HEK293T (cell line): ENCODE measurements around the gene SUSD5.
"Not testable (repeated sequence)": the region's sequence is repeated elsewhere in the genome, so short reads cannot be mapped to it uniquely, and the experiment has no call there.

Source experiments
- CTCF ChIA-PET: fragments of 350-600 bp; formaldehyde crosslinking; extraction: SDS; loops from one replicate; lab custom pipeline; 2021; ENCODE audit warnings: antibody characterized with exemption, inconsistent platforms; lab: Yijun Ruan, JAX
- POLR2A ChIA-PET: fragments of 350-600 bp; formaldehyde crosslinking; extraction: SDS; loops from one replicate; lab custom pipeline; 2020; ENCODE audit warnings: antibody characterized with exemption, inconsistent platforms; lab: Yijun Ruan, JAX
- DNase-seq: peaks from one replicate; pipeline ENCODE4 v3.0.0; 2012; ENCODE audit warnings: mixed read lengths; ENCODE audit errors: extremely low spot score
- ARNT ChIP-seq: fragments of 450-650 bp; IDR thresholded peaks from 2 replicates; pipeline ENCODE4 v1.6.1; 2017; ENCODE audit warnings: mild to moderate bottlenecking
- BHLHE40 ChIP-seq: fragments of 450-650 bp; IDR thresholded peaks from 2 replicates; pipeline ENCODE4 v1.6.1; 2016; ENCODE audit warnings: mild to moderate bottlenecking, moderate library complexity, borderline replicate concordance
- CTBP1 ChIP-seq: fragments of 450-650 bp; IDR thresholded peaks from 2 replicates; pipeline ENCODE4 v1.6.1; 2016; ENCODE audit warnings: borderline replicate concordance
- ELF4 ChIP-seq: fragments of 450-650 bp; IDR thresholded peaks from 2 replicates; pipeline ENCODE4 v1.6.1; 2017; ENCODE audit warnings: antibody characterized with exemption
- FOXA1 ChIP-seq: fragments of 450-650 bp; IDR thresholded peaks from 2 replicates; pipeline ENCODE4 v1.6.1; 2016; ENCODE audit warnings: mild to moderate bottlenecking
- FOXK2 ChIP-seq: fragments of 450-650 bp; IDR thresholded peaks from 2 replicates; pipeline ENCODE4 v1.6.1; 2016; ENCODE audit warnings: mild to moderate bottlenecking
- FOXM1 ChIP-seq: fragments of 450-650 bp; IDR thresholded peaks from 2 replicates; pipeline ENCODE4 v1.6.1; 2017; ENCODE audit warnings: mild to moderate bottlenecking, borderline replicate concordance
- HDGF ChIP-seq: fragments of 450-650 bp; IDR thresholded peaks from 2 replicates; pipeline ENCODE4 v1.6.1; 2017; ENCODE audit warnings: antibody characterized with exemption, borderline replicate concordance
- L3MBTL2 ChIP-seq: fragments of 450-650 bp; conservative IDR thresholded peaks from 2 replicates; pipeline ENCODE4 v1.6.1; 2016; ENCODE audit warnings: mild to moderate bottlenecking
- LEF1 ChIP-seq: fragments of 450-650 bp; IDR thresholded peaks from 2 replicates; pipeline ENCODE4 v1.6.1; 2017; ENCODE audit warnings: mild to moderate bottlenecking, borderline replicate concordance
- NFRKB ChIP-seq: fragments of 450-650 bp; IDR thresholded peaks from 2 replicates; pipeline ENCODE4 v1.6.1; 2016; ENCODE audit warnings: mild to moderate bottlenecking, moderate library complexity
- SP1 ChIP-seq: fragments of 450-650 bp; IDR thresholded peaks from 2 replicates; pipeline ENCODE4 v1.6.1; 2017
- SUZ12 ChIP-seq: fragments of 450-650 bp; IDR thresholded peaks from 2 replicates; pipeline ENCODE4 v1.6.1; 2016; ENCODE audit warnings: mild to moderate bottlenecking
- TARDBP ChIP-seq: fragments of 450-650 bp; IDR thresholded peaks from 2 replicates; pipeline ENCODE4 v1.6.1; 2016
- ZNF384 ChIP-seq: fragments of 450-650 bp; IDR thresholded peaks from 2 replicates; pipeline ENCODE4 v1.6.1; 2016
- TF ChIP-seq, protein P1 (sequence below): fragments of 450-650 bp; IDR thresholded peaks from 2 replicates; pipeline ENCODE4 v1.6.1; 2016

The SUSD5 gene

DNA sequence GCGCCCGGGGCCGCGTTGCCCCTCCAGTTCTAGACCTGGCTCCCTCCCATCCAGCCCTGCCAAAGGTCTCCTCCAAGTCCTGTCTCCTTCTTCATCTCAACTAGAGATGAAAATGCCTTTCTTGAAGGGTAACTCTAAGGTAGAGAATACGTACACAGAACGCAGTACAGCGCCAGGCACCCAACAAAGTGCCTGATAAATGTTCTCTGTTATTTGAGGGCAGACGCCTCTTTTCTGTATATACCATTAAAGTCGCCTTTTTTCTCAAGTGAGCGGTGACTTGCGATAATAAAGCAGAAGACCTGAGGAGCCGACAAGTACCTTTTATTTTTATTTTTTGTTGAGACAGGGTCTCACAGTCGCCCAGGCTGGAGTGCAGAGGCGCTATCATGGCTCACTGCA lies 104.0 kb downstream of the SUSD5 start:
- no peak for DNase-seq
- CTCF ChIA-PET, result interaction anchor here (1.3 kb wide), 1 partner anchor 17 kb away, joined by 5 read pairs; no protein-coding TSS in a partner anchor
- no peak for TF ChIP-seq FOXA1
- no peak for TF ChIP-seq SUZ12
- no peak for TF ChIP-seq BHLHE40
- POLR2A ChIA-PET, result no interaction called here

DNA sequence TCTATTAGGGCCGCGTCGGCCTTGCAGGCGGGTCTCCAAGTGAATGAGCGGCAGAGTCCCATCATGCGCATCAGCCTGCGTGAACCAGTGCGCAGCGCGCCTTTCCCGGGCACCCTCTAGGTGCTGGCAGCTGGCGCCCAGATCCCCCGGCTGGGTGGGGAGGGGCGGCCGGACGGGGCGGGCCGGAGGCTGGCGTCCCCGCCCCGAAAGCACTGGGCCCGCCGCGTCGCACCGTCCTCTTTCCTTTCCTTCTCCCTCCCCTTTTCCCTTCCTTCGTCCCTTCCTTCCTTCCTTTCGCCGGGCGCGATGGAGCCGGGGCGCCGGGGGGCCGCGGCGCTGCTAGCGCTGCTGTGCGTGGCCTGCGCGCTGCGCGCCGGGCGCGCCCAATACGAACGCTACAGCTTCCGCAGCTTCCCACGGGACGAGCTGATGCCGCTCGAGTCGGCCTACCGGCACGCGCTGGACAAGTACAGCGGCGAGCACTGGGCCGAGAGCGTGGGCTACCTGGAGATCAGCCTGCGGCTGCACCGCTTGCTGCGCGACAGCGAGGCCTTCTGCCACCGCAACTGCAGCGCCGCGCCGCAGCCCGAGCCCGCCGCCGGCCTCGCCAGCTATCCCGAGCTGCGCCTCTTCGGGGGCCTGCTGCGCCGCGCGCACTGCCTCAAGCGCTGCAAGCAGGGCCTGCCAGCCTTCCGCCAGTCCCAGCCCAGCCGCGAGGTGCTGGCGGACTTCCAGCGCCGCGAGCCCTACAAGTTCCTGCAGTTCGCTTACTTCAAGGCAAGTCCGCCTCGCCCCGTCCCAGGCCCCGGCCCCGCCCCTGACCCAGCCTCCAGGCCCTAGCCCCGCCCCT lies 104.6 kb downstream of the SUSD5 start, which contains the start of gene CRTAP:
Gene CRTAP (plus strand): TSS at position 243 of the 850 bp plus-strand sequence. CDS start 64 bp downstream, at position 307.
- ChIA-PET POLR2A (interaction anchor here (0.6 to 1.4 kb wide), 3 partner anchors 14 to 19 kb away, joined by 3 to 4 read pairs (median 3); partner anchors contain the start of genes GLB1 and TMPPE), CTCF (no interaction called here)
- peak; percentile 93 for DNase-seq
- TF ChIP-seq FOXM1, result no peak
- TF ChIP-seq FOXA1, result no peak
- TF ChIP-seq ELF4, result no peak
- TF ChIP-seq HDGF, result no peak
- no peak for TF ChIP-seq BHLHE40
- no peak for TF ChIP-seq ZNF384
- TF ChIP-seq TARDBP, result no peak
- TF ChIP-seq LEF1, result no peak

DNA sequence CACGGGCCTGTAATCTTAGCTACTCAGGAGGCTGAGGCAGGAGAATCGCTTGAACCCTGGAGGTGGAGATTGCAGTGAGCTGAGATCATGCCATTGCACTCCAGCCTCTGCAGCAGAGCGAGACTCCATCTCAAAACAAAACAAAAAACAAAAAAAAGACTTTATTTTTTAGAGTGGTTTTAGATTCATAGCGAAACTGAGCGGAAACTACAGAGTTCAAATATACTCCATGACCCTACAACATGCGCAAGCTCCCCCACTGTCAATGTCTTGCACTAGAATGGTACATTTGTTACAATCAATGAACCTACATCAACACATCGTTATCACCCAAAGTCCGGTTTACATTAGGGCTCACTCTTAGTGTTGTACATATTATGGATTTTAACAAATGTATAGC lies 107.0 kb downstream of the SUSD5 start:
- no peak for TF ChIP-seq CTBP1
- TF ChIP-seq HDGF, result no peak
- no peak for TF ChIP-seq BHLHE40
- no peak for TF ChIP-seq LEF1
- TF ChIP-seq FOXA1, result no peak
- DNase-seq, result no peak
- ChIA-PET CTCF (no interaction called here), POLR2A (no interaction called here)

DNA sequence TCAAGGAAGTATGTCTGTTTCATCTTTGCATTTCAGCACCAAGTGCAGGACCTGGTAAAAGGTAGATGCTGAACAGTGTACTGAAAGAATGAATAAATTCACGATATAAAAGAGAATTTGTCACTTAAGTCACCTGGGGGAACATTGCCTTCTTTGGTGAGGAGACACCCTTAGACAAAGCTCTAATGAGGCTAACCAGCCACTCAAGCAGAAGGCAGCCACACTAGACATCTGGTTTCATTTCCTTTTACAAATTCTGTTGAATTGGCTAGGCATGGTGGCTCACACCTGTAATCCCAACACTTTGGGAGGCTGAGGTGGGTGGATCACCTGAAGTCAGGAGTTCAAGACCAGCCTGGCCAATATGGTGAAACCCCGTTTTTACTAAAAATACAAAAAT lies 111.8 kb downstream of the SUSD5 start:
- CTCF ChIA-PET, result not testable (repeated sequence)

DNA sequence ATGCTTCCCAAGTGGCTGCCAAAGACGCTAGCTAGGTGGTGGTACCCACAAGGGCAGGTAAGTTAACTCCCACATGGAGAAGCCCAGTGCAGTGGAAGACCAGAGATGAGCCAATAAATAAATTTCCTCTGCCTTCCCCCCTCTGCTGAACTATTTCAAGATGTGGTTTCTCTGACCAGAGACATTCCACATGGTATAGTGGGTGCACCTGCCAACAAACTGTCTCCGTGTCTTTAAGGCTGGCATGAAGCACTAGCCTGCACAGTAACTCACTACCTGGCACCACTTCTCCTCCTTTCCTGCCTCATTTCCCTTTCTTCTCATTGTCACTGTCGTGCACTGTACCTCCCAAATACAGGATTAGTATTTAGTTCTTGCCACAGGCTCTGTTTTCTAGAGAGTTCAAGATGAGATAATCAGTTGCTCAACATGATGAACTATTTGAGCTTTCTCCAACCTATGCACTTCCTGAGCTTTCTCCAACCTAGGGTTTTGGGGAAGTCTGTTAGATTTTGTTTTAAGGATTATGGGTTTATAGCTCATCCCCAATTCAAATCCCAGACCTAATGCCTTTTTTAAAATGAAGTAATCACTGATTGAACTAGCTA lies 113.2 kb downstream of the SUSD5 start:
- DNase-seq, result no peak
- POLR2A ChIA-PET, result interaction anchor here (1.3 kb wide), 1 partner anchor 10 kb away, joined by 4 read pairs; no protein-coding TSS in a partner anchor
- TF ChIP-seq, protein P1, sequence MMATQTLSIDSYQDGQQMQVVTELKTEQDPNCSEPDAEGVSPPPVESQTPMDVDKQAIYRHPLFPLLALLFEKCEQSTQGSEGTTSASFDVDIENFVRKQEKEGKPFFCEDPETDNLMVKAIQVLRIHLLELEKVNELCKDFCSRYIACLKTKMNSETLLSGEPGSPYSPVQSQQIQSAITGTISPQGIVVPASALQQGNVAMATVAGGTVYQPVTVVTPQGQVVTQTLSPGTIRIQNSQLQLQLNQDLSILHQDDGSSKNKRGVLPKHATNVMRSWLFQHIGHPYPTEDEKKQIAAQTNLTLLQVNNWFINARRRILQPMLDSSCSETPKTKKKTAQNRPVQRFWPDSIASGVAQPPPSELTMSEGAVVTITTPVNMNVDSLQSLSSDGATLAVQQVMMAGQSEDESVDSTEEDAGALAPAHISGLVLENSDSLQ, result no peak
- TF ChIP-seq TARDBP, result no peak
- TF ChIP-seq FOXK2, result no peak
- no peak for TF ChIP-seq NFRKB
- no peak for TF ChIP-seq CTBP1
- TF ChIP-seq FOXA1, result no peak
- no peak for TF ChIP-seq ARNT
- TF ChIP-seq L3MBTL2, result no peak
- CTCF ChIA-PET, result no interaction called here

More for the DNA sequence above, 111.8 kb downstream of the SUSD5 start:
- DNase-seq, POLR2A ChIA-PET: not testable (repeated sequence)

DNA sequence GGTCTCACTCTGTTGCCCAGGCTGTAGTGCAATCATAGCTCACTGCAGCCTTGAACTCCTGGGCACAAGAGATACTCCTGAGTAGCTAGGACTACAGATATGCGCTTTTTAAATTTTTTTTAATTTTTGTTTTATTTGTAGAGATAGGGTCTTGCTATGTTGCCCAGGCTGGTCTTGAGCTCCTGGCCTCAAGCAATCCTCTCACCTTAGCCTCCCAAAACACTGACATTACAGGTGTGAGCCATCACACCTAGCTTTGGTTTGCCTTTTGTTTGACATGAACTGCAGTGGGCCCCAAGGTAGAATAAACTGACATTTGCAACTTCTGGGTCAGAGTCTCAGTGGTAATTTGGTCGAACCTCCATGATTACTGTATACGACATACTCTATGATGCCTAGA lies 113.8 kb downstream of the SUSD5 start:
- TF ChIP-seq HDGF (no peak), SP1 (no peak), LEF1 (no peak), NFRKB (no peak), ZNF384 (no peak), FOXK2 (no peak), TARDBP (no peak)
- DNase-seq, result no peak
- ChIA-PET CTCF (no interaction called here), POLR2A (no interaction called here)

DNA sequence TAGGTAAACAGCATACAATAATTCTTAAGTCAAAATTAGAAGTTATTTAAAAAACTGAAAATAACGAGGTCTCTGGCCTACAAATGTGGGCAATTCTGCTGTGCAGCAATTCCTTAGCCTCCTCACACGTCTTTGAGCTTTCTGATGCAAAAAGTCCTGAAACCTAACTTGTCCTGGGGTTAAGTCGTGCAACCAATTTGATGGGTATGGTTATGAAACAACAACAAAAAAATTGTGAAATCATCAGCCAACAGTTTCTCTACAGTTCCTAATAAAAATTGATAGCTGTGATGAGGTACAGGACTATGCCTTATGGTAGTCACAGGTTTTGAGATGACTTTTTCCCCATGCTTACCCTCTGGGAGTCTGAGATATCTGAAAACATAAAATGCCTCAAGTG lies 115.1 kb downstream of the SUSD5 start:
- ChIA-PET POLR2A (no interaction called here), CTCF (no interaction called here)
- DNase-seq, result no peak
- no peak for TF ChIP-seq SP1
- TF ChIP-seq, protein P1, result no peak
- TF ChIP-seq FOXM1, result no peak
- no peak for TF ChIP-seq FOXK2
- no peak for TF ChIP-seq NFRKB
- TF ChIP-seq ARNT, result no peak
- TF ChIP-seq TARDBP, result no peak
- no peak for TF ChIP-seq L3MBTL2
- no peak for TF ChIP-seq SUZ12
- no peak for TF ChIP-seq ZNF384
- no peak for TF ChIP-seq HDGF
- TF ChIP-seq CTBP1, result no peak
- TF ChIP-seq LEF1, result no peak
- no peak for TF ChIP-seq FOXA1
- TF ChIP-seq BHLHE40, result no peak
- TF ChIP-seq ELF4, result no peak
